Peyer's patch (tissue), 4 donors: Measurements from ENCODE around the gene ARSI. TPM values are rescaled to one million over a fixed set of nuclear protein-coding genes. Genes with fewer than 3 reads are reported as not detected.

Source experiments
- DNase-seq, 3 donors: peaks; one replicate each; pipeline ENCODE4 v3.0.0-alpha.2; 2017 to 2019
- H3K27ac ChIP-seq, 4 donors: fragments of 200-600 bp; sonication (generic); one replicate each; pipeline ENCODE4 v1.5.1; 2016 to 2019
- H3K27me3 ChIP-seq, 2 donors: fragments of 200-600 bp; sonication (generic); one replicate each; pipeline ENCODE4 v1.5.1; 2019
- H3K36me3 ChIP-seq, 3 donors: fragments of 200-600 bp; sonication (generic); one replicate each; pipeline ENCODE4 v1.5.1; 2016 to 2019
- H3K4me1 ChIP-seq, 4 donors: fragments of 200-600 bp; sonication (generic); one replicate each; pipeline ENCODE4 v1.5.1; 2016 to 2019
- H3K4me3 ChIP-seq, 4 donors: fragments of 200-600 bp; sonication (generic); 1 replicate in 3 of 4; 2 replicates in 1 of 4; pipeline ENCODE4 v1.5.1; 2016 to 2019; ENCODE audit warnings: mild to moderate bottlenecking in 1 of 4
- H3K9me3 ChIP-seq, 4 donors: fragments of 200-600 bp; sonication (generic); one replicate each; pipeline ENCODE4 v1.5.1; 2016 to 2019; ENCODE audit warnings: mild to moderate bottlenecking in 1 of 4
- POLR2A ChIP-seq, 2 donors: fragments of 450-650 bp; IDR thresholded peaks; one replicate each; pipeline ENCODE4 v1.5.1; 2017; ENCODE audit warnings: antibody characterized with exemption in 2 of 2, mild to moderate bottlenecking in 2 of 2, moderate library complexity in 2 of 2
- total RNA-seq, 4 donors: library from RNA; depleted of rRNA; stranded (reverse); fragments of >200 nt; gene quantifications; one replicate each; pipeline ENCODE4 v1.1.0, GENCODE V29; 2016
- TF ChIP-seq, protein P1 (sequence below), 6 experiments: fragments of 450-650 bp in 4 of 6; fragments of 200-600 bp in 2 of 6; sonication (generic) in 1 of 6; IDR thresholded peaks; one replicate each; pipeline ENCODE4 v1.5.1; 2017 to 2019; ENCODE audit warnings: antibody characterized with exemption in 6 of 6, mild to moderate bottlenecking in 3 of 6, moderate library complexity in 1 of 6

Gene ARSI
- total RNA-seq, 4 donors from 2014 or later, result not detected

DNA sequence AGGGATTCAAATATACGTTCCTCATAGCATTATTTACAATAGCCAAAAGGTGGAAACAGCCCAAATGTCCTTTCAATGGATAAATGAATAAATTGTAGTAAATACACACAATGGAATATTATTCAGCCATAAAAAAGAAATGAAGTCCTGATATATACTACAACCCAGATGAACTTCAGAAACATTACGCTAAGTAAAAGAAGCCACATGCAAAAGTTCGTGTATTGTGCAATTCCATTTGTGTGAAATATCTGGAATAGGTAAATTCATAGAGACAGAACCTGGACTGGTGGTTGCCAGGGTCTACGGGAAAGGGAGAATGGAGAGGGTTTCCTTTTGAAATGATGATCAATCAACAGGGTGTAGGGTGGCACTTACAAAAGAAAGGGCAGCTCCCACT, 12.5 kb upstream of the ARSI start:
- TF ChIP-seq, protein P1, sequence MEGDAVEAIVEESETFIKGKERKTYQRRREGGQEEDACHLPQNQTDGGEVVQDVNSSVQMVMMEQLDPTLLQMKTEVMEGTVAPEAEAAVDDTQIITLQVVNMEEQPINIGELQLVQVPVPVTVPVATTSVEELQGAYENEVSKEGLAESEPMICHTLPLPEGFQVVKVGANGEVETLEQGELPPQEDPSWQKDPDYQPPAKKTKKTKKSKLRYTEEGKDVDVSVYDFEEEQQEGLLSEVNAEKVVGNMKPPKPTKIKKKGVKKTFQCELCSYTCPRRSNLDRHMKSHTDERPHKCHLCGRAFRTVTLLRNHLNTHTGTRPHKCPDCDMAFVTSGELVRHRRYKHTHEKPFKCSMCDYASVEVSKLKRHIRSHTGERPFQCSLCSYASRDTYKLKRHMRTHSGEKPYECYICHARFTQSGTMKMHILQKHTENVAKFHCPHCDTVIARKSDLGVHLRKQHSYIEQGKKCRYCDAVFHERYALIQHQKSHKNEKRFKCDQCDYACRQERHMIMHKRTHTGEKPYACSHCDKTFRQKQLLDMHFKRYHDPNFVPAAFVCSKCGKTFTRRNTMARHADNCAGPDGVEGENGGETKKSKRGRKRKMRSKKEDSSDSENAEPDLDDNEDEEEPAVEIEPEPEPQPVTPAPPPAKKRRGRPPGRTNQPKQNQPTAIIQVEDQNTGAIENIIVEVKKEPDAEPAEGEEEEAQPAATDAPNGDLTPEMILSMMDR (IDR thresholded peaks at IDR 0.05), result no peak
- no peak for TF ChIP-seq POLR2A (IDR thresholded peaks at IDR 0.05)
- Histone ChIP-seq H3K27ac (no peak overlapping the region), H3K9me3 (no peaks in the 10 kb centered on the region), H3K4me1 (no peaks in the 10 kb centered on the region), H3K4me3 (no peak overlapping the region), H3K36me3 (no peaks in the 10 kb centered on the region), H3K27me3 (no peaks in the 10 kb centered on the region)
- DNase-seq, result no peak

DNA sequence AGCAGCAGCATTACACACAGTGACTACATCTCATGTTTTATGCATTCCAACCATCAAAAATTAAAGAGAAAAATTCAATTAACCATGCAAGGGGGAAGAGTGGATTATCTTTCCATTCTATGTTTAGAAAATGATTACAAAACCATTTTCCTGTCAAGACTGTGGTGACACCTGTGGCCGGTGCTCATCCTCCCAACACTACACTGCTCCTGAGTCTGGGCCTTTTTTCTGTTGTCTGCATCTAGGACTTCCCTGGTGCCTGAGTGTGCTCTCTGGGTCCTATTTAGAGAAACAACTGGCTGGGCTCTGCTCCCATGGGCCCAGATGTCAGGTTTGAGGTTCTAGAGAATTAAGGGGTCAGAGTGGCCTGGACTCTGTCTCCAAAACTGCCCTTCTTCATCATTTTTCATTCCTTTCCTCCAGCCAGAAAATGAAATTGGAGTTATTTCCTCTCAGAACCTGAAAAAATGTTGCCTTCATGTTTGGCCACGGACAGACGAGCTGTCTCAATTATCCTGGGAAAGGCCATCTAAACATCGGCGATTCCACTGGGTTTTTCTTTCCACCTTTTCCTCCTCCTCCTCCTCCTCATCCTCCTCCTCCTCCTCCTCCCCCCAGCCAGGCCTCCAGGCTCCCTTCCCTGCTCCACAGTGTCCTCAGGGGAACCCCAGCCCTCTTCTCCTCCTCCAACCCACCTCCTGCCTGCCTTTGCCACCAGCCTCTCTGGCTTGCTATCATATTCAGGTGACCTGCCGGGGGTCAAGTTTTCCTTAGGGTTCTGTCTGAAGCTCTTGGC, 11.4 kb upstream of the ARSI start:
- Histone ChIP-seq H3K27me3 (no peaks in the 10 kb centered on the region), H3K27ac (no peak overlapping the region), H3K36me3 (no peaks in the 10 kb centered on the region), H3K9me3 (no peaks in the 10 kb centered on the region), H3K4me1 (no peaks in the 10 kb centered on the region), H3K4me3 (no peak overlapping the region)
- no peak for DNase-seq
- TF ChIP-seq POLR2A (IDR thresholded peaks at IDR 0.05), result no peak
- TF ChIP-seq, protein P1 (IDR thresholded peaks at IDR 0.05), result no peak

DNA sequence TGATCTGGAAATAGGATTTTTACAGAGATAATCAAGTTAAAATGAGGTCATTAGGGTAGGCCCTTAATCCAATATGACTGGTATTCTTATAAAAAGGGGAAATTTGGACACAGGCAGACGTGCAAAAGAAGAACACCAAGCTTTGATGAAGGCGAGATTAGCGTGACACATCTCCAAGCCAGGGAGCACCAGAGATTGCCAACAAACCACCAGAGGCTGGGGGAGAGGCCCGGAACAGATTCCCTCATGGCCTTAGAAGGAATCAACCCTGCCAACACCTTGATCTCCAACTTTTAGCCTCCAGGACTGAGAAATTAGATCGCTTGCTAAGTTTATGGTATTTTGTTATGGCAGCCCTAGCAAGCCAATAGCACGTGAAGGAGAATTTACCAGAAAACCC, 10.8 kb upstream of the ARSI start:
- Histone ChIP-seq H3K9me3 (no peaks in the 10 kb centered on the region), H3K36me3 (no peaks in the 10 kb centered on the region), H3K27me3 (no peaks in the 10 kb centered on the region), H3K4me3 (no peak overlapping the region), H3K27ac (no peak overlapping the region), H3K4me1 (no peaks in the 10 kb centered on the region)
- no peak for DNase-seq
- TF ChIP-seq, protein P1 (IDR thresholded peaks at IDR 0.05), result no peak
- no peak for TF ChIP-seq POLR2A (IDR thresholded peaks at IDR 0.05)

DNA sequence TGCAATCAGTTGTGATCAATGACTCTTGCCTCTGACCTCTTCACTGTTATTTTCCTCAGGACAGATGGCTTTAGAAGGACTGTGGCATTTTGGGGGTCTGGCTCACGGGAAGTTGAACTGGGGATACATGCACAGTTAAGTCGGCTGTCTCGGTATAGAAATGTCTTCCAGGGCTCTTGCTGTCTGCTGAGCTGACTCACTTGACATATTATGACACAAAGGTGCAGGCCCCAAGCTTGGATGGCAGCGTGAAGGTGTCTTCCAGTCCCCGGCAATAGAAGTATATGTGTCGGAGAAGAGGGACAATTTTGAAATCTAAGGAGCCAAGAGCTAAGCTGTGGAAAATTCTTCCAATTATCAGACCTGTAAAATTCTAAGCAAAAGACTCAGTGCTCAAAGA, 9.8 kb upstream of the ARSI start:
- no peaks in the 10 kb centered on the region for H3K27me3 ChIP-seq
- no peak for TF ChIP-seq POLR2A (IDR thresholded peaks at IDR 0.05)
- TF ChIP-seq, protein P1 (IDR thresholded peaks at IDR 0.05), result no peak
- H3K36me3 ChIP-seq, result no peaks in the 10 kb centered on the region
- DNase-seq, result no peak
- H3K4me3 ChIP-seq, result no peak overlapping the region
- H3K27ac ChIP-seq, result no peak overlapping the region
- no peaks in the 10 kb centered on the region for H3K4me1 ChIP-seq
- no peaks in the 10 kb centered on the region for H3K9me3 ChIP-seq

DNA sequence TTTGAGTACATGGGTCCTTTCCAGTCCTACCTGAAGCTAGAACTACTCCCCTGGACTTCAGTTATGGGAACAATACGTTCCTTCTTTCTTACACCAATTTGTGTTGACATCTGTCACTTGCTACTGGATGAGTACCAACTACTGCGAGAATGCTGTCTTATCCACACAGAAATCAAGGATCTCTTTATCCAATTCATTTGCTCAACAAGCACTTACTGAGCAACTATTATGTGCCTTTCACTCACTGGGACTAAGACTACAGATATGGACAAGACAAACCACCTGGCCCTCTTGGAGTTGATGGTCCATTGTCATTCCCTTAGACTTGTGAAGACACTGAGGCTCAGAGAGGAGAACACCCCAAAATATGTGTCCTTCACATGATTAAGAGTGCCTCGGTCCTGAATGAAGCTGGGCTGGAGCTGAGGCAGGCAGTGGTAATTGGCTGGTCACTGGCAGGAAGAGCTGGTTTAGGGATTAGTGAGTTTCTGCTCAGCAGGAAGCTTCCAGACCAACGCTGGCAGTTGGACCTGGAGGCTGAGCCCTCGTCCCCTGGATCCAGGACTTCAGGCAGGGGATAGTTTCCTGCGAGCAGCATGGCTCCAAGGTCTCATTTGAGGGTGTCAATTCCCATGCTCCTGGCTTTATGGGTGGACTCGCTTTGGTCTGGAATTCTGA, 8.4 kb upstream of the ARSI start:
- no peaks in the 10 kb centered on the region for H3K4me1 ChIP-seq
- H3K9me3 ChIP-seq, result no peaks in the 10 kb centered on the region
- H3K36me3 ChIP-seq, result no peaks in the 10 kb centered on the region
- no peak for DNase-seq
- no peak overlapping the region for H3K27ac ChIP-seq
- H3K27me3 ChIP-seq, result no peaks in the 10 kb centered on the region
- TF ChIP-seq, protein P1 (IDR thresholded peaks at IDR 0.05), result no peak
- no peak for TF ChIP-seq POLR2A (IDR thresholded peaks at IDR 0.05)
- no peak overlapping the region for H3K4me3 ChIP-seq
